GM19025 (cell line): ENCODE data around the gene AKT3.
"Not testable (repeated sequence)": the region's sequence is repeated elsewhere in the genome, so short reads cannot be mapped to it uniquely, and the experiment has no call there.

ENCODE experiments used
- ATAC-seq: cut with Tn5 transposase; IDR thresholded peaks from one replicate; pipeline ENCODE4 v1.9.1; 2021; ENCODE audit warnings: mild to moderate bottlenecking, low read depth, moderate library complexity; ENCODE audit not compliant: unreplicated experiment

The AKT3 gene

GRCh38 chr1:243842978-243843511 is 7.0 kb downstream of the AKT3 start:
- no peak for ATAC-seq

- no peak for ATAC-seq
Measured at GRCh38 chr1:243842161-243842560, 7.9 kb downstream of the AKT3 start.

GRCh38 chr1:243841507-243841906 is 8.5 kb downstream of the AKT3 start:
- no peak for ATAC-seq

- ATAC-seq = no peak
Measured at GRCh38 chr1:243837907-243838535, 12.0 kb downstream of the AKT3 start.

GRCh38 chr1:243834130-243834529 is 15.9 kb downstream of the AKT3 start:
- no peak for ATAC-seq

GRCh38 chr1:243831463-243831862 is 18.6 kb downstream of the AKT3 start:
- no peak for ATAC-seq

GRCh38 chr1:243827206-243827605 is 22.8 kb downstream of the AKT3 start:
- no peak for ATAC-seq

- not testable (repeated sequence) for ATAC-seq
Measured at GRCh38 chr1:243824907-243825306, 25.1 kb downstream of the AKT3 start.

GRCh38 chr1:243821177-243821680 is 28.8 kb downstream of the AKT3 start:
- no peak for ATAC-seq

GRCh38 chr1:243819438-243819839 is 30.6 kb downstream of the AKT3 start:
- ATAC-seq = no peak

- no peak for ATAC-seq
Measured at GRCh38 chr1:243818978-243819377, 31.1 kb downstream of the AKT3 start.

GRCh38 chr1:243814718-243815117 is 35.3 kb downstream of the AKT3 start:
- ATAC-seq = no peak

- not testable (repeated sequence) for ATAC-seq
Measured at GRCh38 chr1:243807346-243807745, 42.7 kb downstream of the AKT3 start.

GRCh38 chr1:243806310-243806709 is 43.7 kb downstream of the AKT3 start:
- no peak for ATAC-seq

- ATAC-seq = no peak
Measured at GRCh38 chr1:243802736-243803135, 47.3 kb downstream of the AKT3 start.

- no peak for ATAC-seq
Measured at GRCh38 chr1:243801378-243801777, 48.7 kb downstream of the AKT3 start.

GRCh38 chr1:243799908-243800307 is 50.1 kb downstream of the AKT3 start:
- no peak for ATAC-seq

- ATAC-seq = no peak
Measured at GRCh38 chr1:243798726-243799125, 51.3 kb downstream of the AKT3 start.

- no peak for ATAC-seq
Measured at GRCh38 chr1:243796016-243796415, 54.0 kb downstream of the AKT3 start.

- no peak for ATAC-seq
Measured at GRCh38 chr1:243793298-243793697, 56.7 kb downstream of the AKT3 start.

GRCh38 chr1:243792891-243793290 is 57.2 kb downstream of the AKT3 start:
- ATAC-seq = no peak

GRCh38 chr1:243792401-243792800 is 57.6 kb downstream of the AKT3 start:
- ATAC-seq = no peak
